HepG2 (cell line): ENCODE measurements around the gene CREBZF. TPM values are rescaled to one million over a fixed set of nuclear protein-coding genes. Genes with fewer than 3 reads are reported as not detected.
A peak's percentile ranks its signal among the peaks of the same experiment; 100 is the strongest.

Experiments
- HOXA7 ChIP-seq: sonication (generic); formaldehyde crosslinking; IDR thresholded peaks from 2 replicates; pipeline ENCODE4 v1.8.1; 2022; ENCODE audit warnings: mild to moderate bottlenecking, missing genetic modification reagents, moderate library complexity
- MED1 ChIP-seq: sonication (generic); formaldehyde crosslinking; IDR thresholded peaks from 2 replicates; pipeline ENCODE4 v1.4.0; 2020; ENCODE audit warnings: missing genetic modification reagents
- NFRKB ChIP-seq: fragments of 450-650 bp; IDR thresholded peaks from 2 replicates; pipeline ENCODE4 v1.6.1; 2017
- PRMT3 ChIP-seq: sonication (generic); formaldehyde crosslinking; IDR thresholded peaks from 2 replicates; pipeline ENCODE4 v1.8.1; 2022; ENCODE audit warnings: low read depth, mild to moderate bottlenecking, moderate library complexity, missing genetic modification reagents, borderline replicate concordance
- ZBTB20 ChIP-seq: sonication (generic); formaldehyde crosslinking; IDR thresholded peaks from 2 replicates; pipeline ENCODE4 v1.8.1; 2023; ENCODE audit warnings: missing genetic modification reagents, low read depth, mild to moderate bottlenecking, borderline replicate concordance
- ZNF10 ChIP-seq: sonication (generic); formaldehyde crosslinking; IDR thresholded peaks from 2 replicates; pipeline ENCODE4 v1.4.0; 2020; ENCODE audit warnings: mild to moderate bottlenecking, low read depth, missing genetic modification reagents, borderline replicate concordance
- ZNF232 ChIP-seq: sonication (generic); formaldehyde crosslinking; IDR thresholded peaks from 2 replicates; pipeline ENCODE4 v1.4.0; 2020; ENCODE audit warnings: missing genetic modification reagents, borderline replicate concordance
- ZNF616 ChIP-seq: sonication (generic); formaldehyde crosslinking; IDR thresholded peaks from 2 replicates; pipeline ENCODE4 v1.5.0; 2020; ENCODE audit warnings: low read depth, mild to moderate bottlenecking, missing genetic modification reagents
- polyA plus RNA-seq, 8 experiments: library from polyadenylated mRNA; depleted of rRNA in 3 of 8; stranded (reverse) in 7 of 8; unstranded in 1 of 8; fragments of >200 nt; fragmentation: Illumina TruSeq in 4 of 8; extraction: Trizol in 4 of 8; gene quantifications; 2 replicates each; pipeline versions ENCODE4 v1.2.1 to v1.2.3, GENCODE V29; 2011 to 2016; ENCODE audit warnings: low read depth in 4 of 8, missing spikeins in 1 of 8, mixed read lengths in 1 of 8; ENCODE audit not compliant: insufficient read depth in 1 of 8
- total RNA-seq, 5 experiments: library from RNA; depleted of rRNA; stranded (reverse); fragments of >200 nt; fragmentation: Illumina TruSeq; extraction: Trizol; gene quantifications; 2 replicates each; pipeline ENCODE4 v1.2.3, GENCODE V29; 2016; ENCODE audit warnings: low read depth in 1 of 5
- TF ChIP-seq, protein P1 (sequence below): sonication (generic); formaldehyde crosslinking; conservative IDR thresholded peaks from 2 replicates; pipeline ENCODE4 v1.4.0; 2020; ENCODE audit warnings: mild to moderate bottlenecking, missing genetic modification reagents, moderate library complexity
- TF ChIP-seq, protein P2 (sequence below): sonication (generic); formaldehyde crosslinking; IDR thresholded peaks from 2 replicates; pipeline ENCODE4 v1.4.0; 2020; ENCODE audit warnings: missing genetic modification reagents
- TF ChIP-seq, protein P3 (sequence below): sonication (generic); formaldehyde crosslinking; IDR thresholded peaks from 2 replicates; pipeline ENCODE4 v1.5.1; 2020; ENCODE audit warnings: missing genetic modification reagents, mild to moderate bottlenecking, borderline replicate concordance
- TF ChIP-seq, protein P4 (sequence below): sonication (generic); formaldehyde crosslinking; IDR thresholded peaks from 2 replicates; pipeline ENCODE4 v1.5.0; 2020; ENCODE audit warnings: missing genetic modification reagents
- TF ChIP-seq, protein P5 (sequence below): sonication (generic); formaldehyde crosslinking; IDR thresholded peaks from 2 replicates; pipeline ENCODE4 v1.9.0; 2021; ENCODE audit warnings: missing genetic modification reagents, borderline replicate concordance

The CREBZF gene
- total and polyA plus RNA-seq, 2 of the 13 experiments (the other 11 are each of a cell fraction or from before 2014, with no cell fraction given), result 30.6 to 43.1 TPM

DNA sequence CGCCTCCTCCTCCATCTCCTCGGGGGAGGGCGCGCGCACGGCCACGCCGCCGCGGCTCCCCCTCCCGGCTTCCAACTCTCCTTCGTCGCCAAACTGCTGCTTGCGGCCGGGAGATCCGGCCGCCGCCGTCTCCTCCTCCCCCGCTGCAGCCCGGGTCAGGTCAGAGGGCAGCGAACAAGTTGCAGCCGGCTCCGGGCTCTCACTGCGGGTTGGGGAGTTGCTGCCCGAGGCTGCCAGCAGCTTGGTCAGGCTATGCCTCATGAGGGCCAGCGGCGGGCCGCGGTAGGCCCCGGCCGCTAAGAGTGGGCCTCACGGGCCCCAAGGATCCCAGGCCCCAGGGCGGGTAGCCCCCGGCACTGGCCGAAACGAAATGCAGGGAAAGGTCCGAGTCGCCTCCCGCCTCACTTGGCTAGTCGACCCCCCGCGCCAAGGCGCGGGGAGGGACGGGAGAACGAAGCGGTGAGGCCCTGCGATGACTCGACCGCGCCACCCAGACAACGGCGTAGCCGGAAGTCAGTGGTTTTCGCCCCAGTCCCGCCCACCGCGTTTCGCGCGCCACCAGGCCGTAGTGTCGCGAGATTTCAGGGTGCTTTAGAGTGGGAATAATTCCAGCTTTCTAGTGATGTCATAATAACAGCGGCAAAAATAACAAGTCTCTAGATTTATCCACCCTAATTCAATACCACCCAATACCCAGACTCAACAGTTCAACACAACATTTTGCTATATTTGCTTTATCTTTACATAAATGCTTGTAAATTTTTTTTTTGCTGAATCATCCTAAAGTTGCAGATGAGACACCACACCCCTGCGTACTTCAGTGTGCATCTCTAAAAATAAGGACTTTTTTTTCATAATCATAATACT is at the start of gene CREBZF (continued):
- TF ChIP-seq, protein P1, sequence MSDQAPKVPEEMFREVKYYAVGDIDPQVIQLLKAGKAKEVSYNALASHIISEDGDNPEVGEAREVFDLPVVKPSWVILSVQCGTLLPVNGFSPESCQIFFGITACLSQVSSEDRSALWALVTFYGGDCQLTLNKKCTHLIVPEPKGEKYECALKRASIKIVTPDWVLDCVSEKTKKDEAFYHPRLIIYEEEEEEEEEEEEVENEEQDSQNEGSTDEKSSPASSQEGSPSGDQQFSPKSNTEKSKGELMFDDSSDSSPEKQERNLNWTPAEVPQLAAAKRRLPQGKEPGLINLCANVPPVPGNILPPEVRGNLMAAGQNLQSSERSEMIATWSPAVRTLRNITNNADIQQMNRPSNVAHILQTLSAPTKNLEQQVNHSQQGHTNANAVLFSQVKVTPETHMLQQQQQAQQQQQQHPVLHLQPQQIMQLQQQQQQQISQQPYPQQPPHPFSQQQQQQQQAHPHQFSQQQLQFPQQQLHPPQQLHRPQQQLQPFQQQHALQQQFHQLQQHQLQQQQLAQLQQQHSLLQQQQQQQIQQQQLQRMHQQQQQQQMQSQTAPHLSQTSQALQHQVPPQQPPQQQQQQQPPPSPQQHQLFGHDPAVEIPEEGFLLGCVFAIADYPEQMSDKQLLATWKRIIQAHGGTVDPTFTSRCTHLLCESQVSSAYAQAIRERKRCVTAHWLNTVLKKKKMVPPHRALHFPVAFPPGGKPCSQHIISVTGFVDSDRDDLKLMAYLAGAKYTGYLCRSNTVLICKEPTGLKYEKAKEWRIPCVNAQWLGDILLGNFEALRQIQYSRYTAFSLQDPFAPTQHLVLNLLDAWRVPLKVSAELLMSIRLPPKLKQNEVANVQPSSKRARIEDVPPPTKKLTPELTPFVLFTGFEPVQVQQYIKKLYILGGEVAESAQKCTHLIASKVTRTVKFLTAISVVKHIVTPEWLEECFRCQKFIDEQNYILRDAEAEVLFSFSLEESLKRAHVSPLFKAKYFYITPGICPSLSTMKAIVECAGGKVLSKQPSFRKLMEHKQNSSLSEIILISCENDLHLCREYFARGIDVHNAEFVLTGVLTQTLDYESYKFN (CRISPR knock-in tag), result 0 out of 2 replicates have a peak, but pooled peaks have one; percentile 27
- TF ChIP-seq HOXA7 (CRISPR knock-in tag) (no peak; the same call in 1 of the 2 replicates), ZNF232 (CRISPR knock-in tag) (peak; percentile 43; the same call in 1 of the 2 replicates), PRMT3 (CRISPR knock-in tag) (0 out of 2 replicates have a peak, but pooled peaks have one; percentile 19), ZNF616 (0 out of 2 replicates have a peak, but pooled peaks have one; percentile 30), ZBTB20 (CRISPR knock-in tag) (peak; percentile 83), MED1 (CRISPR knock-in tag) (peak; percentile 43), NFRKB (no peak), ZNF10 (CRISPR knock-in tag) (no peak)
- TF ChIP-seq, protein P2, sequence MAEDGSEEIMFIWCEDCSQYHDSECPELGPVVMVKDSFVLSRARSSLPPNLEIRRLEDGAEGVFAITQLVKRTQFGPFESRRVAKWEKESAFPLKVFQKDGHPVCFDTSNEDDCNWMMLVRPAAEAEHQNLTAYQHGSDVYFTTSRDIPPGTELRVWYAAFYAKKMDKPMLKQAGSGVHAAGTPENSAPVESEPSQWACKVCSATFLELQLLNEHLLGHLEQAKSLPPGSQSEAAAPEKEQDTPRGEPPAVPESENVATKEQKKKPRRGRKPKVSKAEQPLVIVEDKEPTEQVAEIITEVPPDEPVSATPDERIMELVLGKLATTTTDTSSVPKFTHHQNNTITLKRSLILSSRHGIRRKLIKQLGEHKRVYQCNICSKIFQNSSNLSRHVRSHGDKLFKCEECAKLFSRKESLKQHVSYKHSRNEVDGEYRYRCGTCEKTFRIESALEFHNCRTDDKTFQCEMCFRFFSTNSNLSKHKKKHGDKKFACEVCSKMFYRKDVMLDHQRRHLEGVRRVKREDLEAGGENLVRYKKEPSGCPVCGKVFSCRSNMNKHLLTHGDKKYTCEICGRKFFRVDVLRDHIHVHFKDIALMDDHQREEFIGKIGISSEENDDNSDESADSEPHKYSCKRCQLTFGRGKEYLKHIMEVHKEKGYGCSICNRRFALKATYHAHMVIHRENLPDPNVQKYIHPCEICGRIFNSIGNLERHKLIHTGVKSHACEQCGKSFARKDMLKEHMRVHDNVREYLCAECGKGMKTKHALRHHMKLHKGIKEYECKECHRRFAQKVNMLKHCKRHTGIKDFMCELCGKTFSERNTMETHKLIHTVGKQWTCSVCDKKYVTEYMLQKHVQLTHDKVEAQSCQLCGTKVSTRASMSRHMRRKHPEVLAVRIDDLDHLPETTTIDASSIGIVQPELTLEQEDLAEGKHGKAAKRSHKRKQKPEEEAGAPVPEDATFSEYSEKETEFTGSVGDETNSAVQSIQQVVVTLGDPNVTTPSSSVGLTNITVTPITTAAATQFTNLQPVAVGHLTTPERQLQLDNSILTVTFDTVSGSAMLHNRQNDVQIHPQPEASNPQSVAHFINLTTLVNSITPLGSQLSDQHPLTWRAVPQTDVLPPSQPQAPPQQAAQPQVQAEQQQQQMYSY (CRISPR knock-in tag), result no peak; the same call in 1 of the 2 replicates
- TF ChIP-seq, protein P3, sequence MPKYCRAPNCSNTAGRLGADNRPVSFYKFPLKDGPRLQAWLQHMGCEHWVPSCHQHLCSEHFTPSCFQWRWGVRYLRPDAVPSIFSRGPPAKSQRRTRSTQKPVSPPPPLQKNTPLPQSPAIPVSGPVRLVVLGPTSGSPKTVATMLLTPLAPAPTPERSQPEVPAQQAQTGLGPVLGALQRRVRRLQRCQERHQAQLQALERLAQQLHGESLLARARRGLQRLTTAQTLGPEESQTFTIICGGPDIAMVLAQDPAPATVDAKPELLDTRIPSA (CRISPR knock-in tag), result peak; percentile 88
- TF ChIP-seq, protein P4, sequence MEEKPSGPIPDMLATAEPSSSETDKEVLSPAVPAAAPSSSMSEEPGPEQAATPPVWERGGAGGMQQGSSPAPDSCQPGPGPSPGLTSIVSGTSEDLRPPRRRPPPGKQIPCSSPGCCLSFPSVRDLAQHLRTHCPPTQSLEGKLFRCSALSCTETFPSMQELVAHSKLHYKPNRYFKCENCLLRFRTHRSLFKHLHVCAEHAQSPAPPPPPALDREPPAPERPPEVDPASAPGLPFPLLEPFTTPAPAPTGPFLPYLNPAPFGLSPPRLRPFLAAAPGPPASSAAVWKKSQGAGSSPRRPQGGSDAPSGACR, result no peak; the same call in 1 of the 2 replicates
- TF ChIP-seq, protein P5, sequence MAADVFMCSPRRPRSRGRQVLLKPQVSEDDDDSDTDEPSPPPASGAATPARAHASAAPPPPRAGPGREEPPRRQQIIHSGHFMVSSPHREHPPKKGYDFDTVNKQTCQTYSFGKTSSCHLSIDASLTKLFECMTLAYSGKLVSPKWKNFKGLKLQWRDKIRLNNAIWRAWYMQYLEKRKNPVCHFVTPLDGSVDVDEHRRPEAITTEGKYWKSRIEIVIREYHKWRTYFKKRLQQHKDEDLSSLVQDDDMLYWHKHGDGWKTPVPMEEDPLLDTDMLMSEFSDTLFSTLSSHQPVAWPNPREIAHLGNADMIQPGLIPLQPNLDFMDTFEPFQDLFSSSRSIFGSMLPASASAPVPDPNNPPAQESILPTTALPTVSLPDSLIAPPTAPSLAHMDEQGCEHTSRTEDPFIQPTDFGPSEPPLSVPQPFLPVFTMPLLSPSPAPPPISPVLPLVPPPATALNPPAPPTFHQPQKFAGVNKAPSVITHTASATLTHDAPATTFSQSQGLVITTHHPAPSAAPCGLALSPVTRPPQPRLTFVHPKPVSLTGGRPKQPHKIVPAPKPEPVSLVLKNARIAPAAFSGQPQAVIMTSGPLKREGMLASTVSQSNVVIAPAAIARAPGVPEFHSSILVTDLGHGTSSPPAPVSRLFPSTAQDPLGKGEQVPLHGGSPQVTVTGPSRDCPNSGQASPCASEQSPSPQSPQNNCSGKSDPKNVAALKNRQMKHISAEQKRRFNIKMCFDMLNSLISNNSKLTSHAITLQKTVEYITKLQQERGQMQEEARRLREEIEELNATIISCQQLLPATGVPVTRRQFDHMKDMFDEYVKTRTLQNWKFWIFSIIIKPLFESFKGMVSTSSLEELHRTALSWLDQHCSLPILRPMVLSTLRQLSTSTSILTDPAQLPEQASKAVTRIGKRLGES (CRISPR knock-in tag), result no peak
